Activated CD8-positive, alpha-beta memory T cell treated with anti-CD3 and anti-CD28 coated beads, Interleukin-2, amount 10 ng/mL, durations not matched to agents 7 days and 5 days (primary cell): ENCODE data around the gene MRPL37. TPM values are rescaled to one million over a fixed set of nuclear protein-coding genes. Genes with fewer than 3 reads are reported as not detected.

Experiments
- ATAC-seq: fragments of 150-1000 bp; cut with Tn5 transposase; one replicate; pipeline ENCODE4 v1.10.0; 2021; ENCODE audit warnings: moderate library complexity
- CTCF ChIA-PET: fragments of 350-600 bp; sonication (Branson Sonifier 250); formaldehyde crosslinking; loops from one replicate; lab custom pipeline; 2021; ENCODE audit warnings: antibody characterized with exemption; lab: Charles Lee
- DNase-seq: peaks from one replicate; pipeline ENCODE4 v3.0.0-alpha.2; 2020
- H3K27ac Mint-ChIP-seq: one replicate; pipeline ENCODE4 v1.8.0; 2021; ENCODE audit warnings: mild to moderate bottlenecking, mixed read lengths
- H3K27me3 Mint-ChIP-seq: one replicate; pipeline ENCODE4 v1.8.0; 2021; ENCODE audit warnings: mixed read lengths
- H3K36me3 Mint-ChIP-seq: one replicate; pipeline ENCODE4 v1.8.0; 2021; ENCODE audit warnings: mild to moderate bottlenecking, mixed read lengths
- H3K4me1 Mint-ChIP-seq: one replicate; pipeline ENCODE4 v1.8.0; 2021; ENCODE audit warnings: mixed read lengths
- H3K4me3 Mint-ChIP-seq: one replicate; pipeline ENCODE4 v1.8.0; 2021; ENCODE audit warnings: mild to moderate bottlenecking, moderate library complexity, mixed read lengths
- H3K9me3 Mint-ChIP-seq: one replicate; pipeline ENCODE4 v1.8.0; 2022; ENCODE audit warnings: low read depth, mixed read lengths
- total RNA-seq, 2 experiments: library from RNA; stranded (reverse); gene quantifications; one replicate each; pipeline ENCODE4 v1.2.3, GENCODE V29; 2021

Gene MRPL37
- total RNA-seq: 100 to 1,000 TPM; 122 to 147 TPM

DNA sequence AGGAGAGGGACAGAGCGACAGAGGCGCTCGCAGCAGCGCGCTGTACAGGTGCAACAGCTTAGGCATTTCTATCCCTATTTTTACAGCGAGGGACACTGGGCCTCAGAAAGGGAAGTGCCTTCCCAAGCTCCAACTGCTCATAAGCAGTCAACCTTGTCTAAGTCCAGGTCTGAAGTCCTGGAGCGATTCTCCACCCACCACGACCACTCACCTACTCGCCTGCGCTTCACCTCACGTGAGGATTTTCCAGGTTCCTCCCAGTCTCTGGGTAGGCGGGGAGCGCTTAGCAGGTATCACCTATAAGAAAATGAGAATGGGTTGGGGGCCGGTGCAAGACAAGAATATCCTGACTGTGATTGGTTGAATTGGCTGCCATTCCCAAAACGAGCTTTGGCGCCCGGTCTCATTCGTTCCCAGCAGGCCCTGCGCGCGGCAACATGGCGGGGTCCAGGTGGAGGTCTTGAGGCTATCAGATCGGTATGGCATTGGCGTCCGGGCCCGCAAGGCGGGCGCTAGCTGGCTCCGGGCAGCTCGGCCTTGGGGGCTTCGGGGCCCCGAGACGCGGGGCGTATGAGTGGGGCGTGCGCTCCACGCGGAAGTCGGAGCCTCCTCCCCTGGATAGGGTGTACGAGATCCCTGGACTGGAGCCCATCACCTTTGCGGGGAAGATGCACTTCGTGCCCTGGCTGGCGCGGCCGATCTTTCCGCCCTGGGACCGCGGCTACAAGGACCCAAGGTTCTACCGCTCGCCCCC, at the start of gene MRPL37, which contains the start of gene CYB5RL:
MRPL37 (plus strand) TSS at position 403 of the 754 bp plus-strand sequence; CDS start at position 480, 77 bp downstream.
CYB5RL (minus strand) TSS at position 266 of the 754 bp plus-strand sequence. CDS start 4,414 bp downstream, outside the sequence.
- Mint-ChIP-seq H3K4me3 (peak within 1 kb of the TSS; percentile 92), H3K36me3 (peaks cover 6% of the 10 kb centered on the region), H3K4me1 (peaks cover 34% of the 10 kb centered on the region), H3K27me3 (no peaks in the 10 kb centered on the region), H3K27ac (peak within 1 kb of the TSS; percentile 83), H3K9me3 (no peaks in the 10 kb centered on the region)
- ATAC-seq (peak; percentile 98), DNase-seq (peak; percentile 95)
- CTCF ChIA-PET: interaction anchor here (1.3 to 6.0 kb wide), 6 partner anchors 18 to 299 kb away, joined by 3 to 27 read pairs (median 6); no protein-coding TSS in a partner anchor

GRCh38 chr1:54151013-54151412, 49.0 kb upstream of the MRPL37 start:
- no peaks in the 10 kb centered on the region for H3K36me3 Mint-ChIP-seq
- H3K27me3 Mint-ChIP-seq: peaks cover 3% of the 10 kb centered on the region
- ATAC-seq (no peak), DNase-seq (no peak)
- H3K4me3 Mint-ChIP-seq: no peak overlapping the region
- H3K27ac Mint-ChIP-seq: no peak overlapping the region
- CTCF ChIA-PET: no interaction called here
- no peaks in the 10 kb centered on the region for H3K9me3 Mint-ChIP-seq
- peaks cover 5% of the 10 kb centered on the region for H3K4me1 Mint-ChIP-seq

DNA sequence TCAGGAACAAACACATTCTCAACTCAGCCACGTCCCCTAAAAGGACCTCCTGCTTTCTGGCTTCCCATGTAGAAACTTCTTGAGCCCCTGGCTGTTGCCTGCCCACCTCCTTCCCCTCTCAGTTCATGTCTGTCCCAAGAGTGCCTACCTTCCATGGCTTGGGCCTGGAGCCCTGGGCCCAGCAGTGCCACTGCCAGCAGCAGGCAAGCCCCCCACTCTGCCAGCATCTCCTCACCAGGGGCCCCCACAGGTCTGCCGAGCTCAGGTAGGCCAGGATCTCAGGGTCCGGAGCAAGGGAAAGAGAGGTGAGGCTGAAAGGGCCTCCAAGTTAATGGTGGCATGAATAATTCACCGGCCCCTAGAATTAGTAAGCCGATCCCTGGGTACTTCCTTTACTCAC, 47.3 kb upstream of the MRPL37 start, which contains the start of gene CDCP2:
CDCP2 (minus strand) TSS at position 305 of the 400 bp plus-strand sequence; CDS start at position 227, 78 bp downstream.
- DNase-seq (no peak), ATAC-seq (no peak)
- no peaks in the 10 kb centered on the region for H3K9me3 Mint-ChIP-seq
- peaks cover 5% of the 10 kb centered on the region for H3K4me1 Mint-ChIP-seq
- no peak within 1 kb of the TSS for H3K27ac Mint-ChIP-seq
- CTCF ChIA-PET: no interaction called here
- peaks cover 3% of the 10 kb centered on the region for H3K27me3 Mint-ChIP-seq
- no peaks in the 10 kb centered on the region for H3K36me3 Mint-ChIP-seq
- no peak within 1 kb of the TSS for H3K4me3 Mint-ChIP-seq

GRCh38 chr1:54153535-54154439, 46.2 kb upstream of the MRPL37 start:
- Mint-ChIP-seq H3K9me3 (no peaks in the 10 kb centered on the region), H3K27ac (no peak overlapping the region), H3K4me1 (peaks cover 5% of the 10 kb centered on the region), H3K27me3 (no peaks in the 10 kb centered on the region), H3K36me3 (no peaks in the 10 kb centered on the region), H3K4me3 (no peak overlapping the region)
- DNase-seq (no peak), ATAC-seq (no peak)
- CTCF ChIA-PET: no interaction called here

DNA sequence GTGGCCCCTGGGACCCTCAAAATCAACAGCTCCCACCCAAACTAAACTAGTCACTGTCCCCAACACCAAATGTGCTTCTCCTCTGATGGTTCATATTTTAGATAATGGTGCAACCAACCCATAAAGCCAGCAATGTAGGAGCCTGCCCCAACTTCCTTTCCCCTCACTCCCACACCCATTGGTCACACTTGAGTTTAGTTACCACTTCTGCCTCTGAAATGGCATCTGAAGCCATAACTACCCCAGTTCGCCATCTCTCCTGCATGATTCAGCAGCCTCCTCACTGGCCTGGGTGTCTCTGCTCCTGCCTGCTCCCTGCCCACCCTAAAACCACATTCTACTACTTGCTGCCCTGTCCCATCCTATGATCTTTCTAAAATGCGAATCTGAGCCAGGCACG, 43.8 kb upstream of the MRPL37 start:
- CTCF ChIA-PET: no interaction called here
- Mint-ChIP-seq H3K9me3 (no peaks in the 10 kb centered on the region), H3K27ac (no peak overlapping the region), H3K4me1 (no peaks in the 10 kb centered on the region), H3K4me3 (no peak overlapping the region), H3K27me3 (no peaks in the 10 kb centered on the region), H3K36me3 (no peaks in the 10 kb centered on the region)
- DNase-seq: no peak
- no peak for ATAC-seq

GRCh38 chr1:54156986-54157385, 43.0 kb upstream of the MRPL37 start:
- Mint-ChIP-seq H3K9me3 (no peaks in the 10 kb centered on the region), H3K36me3 (no peaks in the 10 kb centered on the region), H3K4me3 (no peak overlapping the region), H3K4me1 (no peaks in the 10 kb centered on the region), H3K27ac (no peak overlapping the region), H3K27me3 (no peaks in the 10 kb centered on the region)
- ATAC-seq: no peak
- CTCF ChIA-PET: no interaction called here
- DNase-seq: no peak

GRCh38 chr1:54157401-54157800, 42.6 kb upstream of the MRPL37 start:
- Mint-ChIP-seq H3K4me3 (no peak overlapping the region), H3K36me3 (no peaks in the 10 kb centered on the region), H3K27ac (no peak overlapping the region), H3K27me3 (no peaks in the 10 kb centered on the region), H3K9me3 (no peaks in the 10 kb centered on the region), H3K4me1 (no peaks in the 10 kb centered on the region)
- CTCF ChIA-PET: no interaction called here
- DNase-seq (no peak), ATAC-seq (no peak)

DNA sequence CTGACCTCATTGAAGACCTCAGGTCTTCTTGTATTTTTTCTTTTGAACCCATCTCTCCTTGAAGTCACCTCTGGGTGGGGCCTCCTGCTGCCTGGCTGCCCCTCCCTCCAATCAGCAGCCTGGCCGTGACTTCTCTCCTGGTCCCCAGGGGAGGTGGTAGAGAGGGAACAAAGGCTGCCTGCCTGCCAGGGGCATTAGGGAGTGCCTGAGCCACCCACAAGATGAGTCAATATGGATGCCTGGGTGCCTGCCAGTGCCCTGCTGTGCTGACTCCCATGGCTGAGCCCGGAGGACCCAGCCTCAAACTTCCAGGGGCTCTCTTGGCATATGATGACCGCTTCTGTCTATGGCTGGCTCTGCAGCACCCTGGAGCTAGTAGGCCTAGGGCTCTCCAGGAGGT, 41.9 kb upstream of the MRPL37 start:
- ATAC-seq (no peak), DNase-seq (no peak)
- H3K4me1 Mint-ChIP-seq: no peaks in the 10 kb centered on the region
- H3K27ac Mint-ChIP-seq: no peak overlapping the region
- no peaks in the 10 kb centered on the region for H3K36me3 Mint-ChIP-seq
- no peaks in the 10 kb centered on the region for H3K27me3 Mint-ChIP-seq
- CTCF ChIA-PET: no interaction called here
- no peak overlapping the region for H3K4me3 Mint-ChIP-seq
- no peaks in the 10 kb centered on the region for H3K9me3 Mint-ChIP-seq

DNA sequence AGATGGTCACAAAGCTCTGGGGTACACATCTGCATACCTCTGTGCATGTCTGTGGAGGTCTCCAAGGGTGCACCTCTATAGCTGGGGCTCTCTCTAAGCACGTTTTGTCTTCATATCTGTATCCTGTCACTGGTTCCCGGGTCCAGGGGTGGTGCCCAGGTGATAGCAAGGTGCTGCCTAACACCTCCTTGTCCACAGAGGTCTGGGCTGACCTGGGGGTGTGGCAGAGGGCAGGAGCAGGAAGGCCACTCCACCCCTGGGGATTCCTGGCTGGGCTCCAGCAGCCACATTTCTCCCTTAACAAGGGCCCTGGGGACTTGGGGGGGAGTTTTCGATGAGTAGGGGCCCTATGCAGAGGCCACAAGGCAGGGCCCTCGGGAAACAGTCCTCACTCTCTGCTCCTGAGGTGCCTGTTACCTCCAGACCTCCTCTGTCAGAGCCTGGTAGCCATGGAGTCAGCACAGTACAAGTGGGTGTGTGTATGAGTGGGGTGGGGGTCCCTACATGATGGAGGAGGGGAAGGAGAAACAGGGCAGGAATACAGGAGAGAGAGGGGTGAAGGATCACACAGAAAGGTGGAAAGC, 40.1 kb upstream of the MRPL37 start:
- no peak overlapping the region for H3K27ac Mint-ChIP-seq
- CTCF ChIA-PET: no interaction called here

GRCh38 chr1:54160351-54160750, 39.6 kb upstream of the MRPL37 start:
- H3K4me3 Mint-ChIP-seq: no peak overlapping the region
- no peaks in the 10 kb centered on the region for H3K4me1 Mint-ChIP-seq
- no peaks in the 10 kb centered on the region for H3K9me3 Mint-ChIP-seq
- DNase-seq (no peak), ATAC-seq (no peak)
- no peak overlapping the region for H3K27ac Mint-ChIP-seq
- no peaks in the 10 kb centered on the region for H3K36me3 Mint-ChIP-seq
- H3K27me3 Mint-ChIP-seq: no peaks in the 10 kb centered on the region
- CTCF ChIA-PET: no interaction called here

More for the DNA sequence above, 40.1 kb upstream of the MRPL37 start:
- no peak for ATAC-seq
- Mint-ChIP-seq H3K4me1 (no peaks in the 10 kb centered on the region), H3K4me3 (no peak overlapping the region), H3K36me3 (no peaks in the 10 kb centered on the region), H3K9me3 (no peaks in the 10 kb centered on the region), H3K27me3 (no peaks in the 10 kb centered on the region)
- no peak for DNase-seq

GRCh38 chr1:54161495-54162168, 38.3 kb upstream of the MRPL37 start:
- Mint-ChIP-seq H3K4me3 (no peak overlapping the region), H3K4me1 (no peaks in the 10 kb centered on the region), H3K27ac (no peak overlapping the region), H3K36me3 (no peaks in the 10 kb centered on the region), H3K27me3 (no peaks in the 10 kb centered on the region), H3K9me3 (no peaks in the 10 kb centered on the region)
- DNase-seq (no peak), ATAC-seq (no peak)
- CTCF ChIA-PET: interaction anchor here (1.0 kb wide), 1 partner anchor 328 kb away, joined by 3 read pairs; no protein-coding TSS in a partner anchor

- Mint-ChIP-seq H3K4me3 (no peak overlapping the region), H3K9me3 (no peaks in the 10 kb centered on the region), H3K27ac (no peak overlapping the region), H3K27me3 (no peaks in the 10 kb centered on the region), H3K4me1 (no peaks in the 10 kb centered on the region), H3K36me3 (no peaks in the 10 kb centered on the region)
- ATAC-seq (no peak), DNase-seq (no peak)
- CTCF ChIA-PET: interaction anchor here (1.0 kb wide), 1 partner anchor 327 kb away, joined by 3 read pairs; no protein-coding TSS in a partner anchor
Measured at GRCh38 chr1:54163051-54163450, 36.9 kb upstream of the MRPL37 start.

- Mint-ChIP-seq H3K27ac (no peak overlapping the region), H3K27me3 (no peaks in the 10 kb centered on the region), H3K36me3 (no peaks in the 10 kb centered on the region), H3K4me1 (no peaks in the 10 kb centered on the region), H3K9me3 (no peaks in the 10 kb centered on the region), H3K4me3 (no peak overlapping the region)
- CTCF ChIA-PET: no interaction called here
- no peak for DNase-seq
- no peak for ATAC-seq
Measured at GRCh38 chr1:54163573-54163972, 36.4 kb upstream of the MRPL37 start.
